ENCODE measurements around the gene MCTP1. TPM values are rescaled to one million over a fixed set of nuclear protein-coding genes. Genes with fewer than 3 reads are reported as not detected.
"Not testable (repeated sequence)": the region's sequence is repeated elsewhere in the genome, so short reads cannot be mapped to it uniquely, and the experiment has no call there.

Gene MCTP1
- total RNA-seq, 2 experiments from 2014 or later: not detected

- CTCF ChIA-PET: no interaction called here
- H3K27ac Mint-ChIP-seq: no peak overlapping the region
- no peak overlapping the region for H3K4me3 Mint-ChIP-seq
- intact Hi-C loops (cut with micrococcal nuclease): no loop called here
- no peaks in the 10 kb centered on the region for H3K27me3 Mint-ChIP-seq (ENCODE audit: low read depth)
- H3K4me1 Mint-ChIP-seq (ENCODE audit: low read depth): no peaks in the 10 kb centered on the region
- peaks cover 3% of the 10 kb centered on the region for H3K9me3 Mint-ChIP-seq
- no peaks in the 10 kb centered on the region for H3K36me3 Mint-ChIP-seq (ENCODE audit: low read depth)
- no peak for DNase-seq
These were observed 67.5 kb downstream of the MCTP1 start for GRCh38 chr5:95217351-95217750.

DNA sequence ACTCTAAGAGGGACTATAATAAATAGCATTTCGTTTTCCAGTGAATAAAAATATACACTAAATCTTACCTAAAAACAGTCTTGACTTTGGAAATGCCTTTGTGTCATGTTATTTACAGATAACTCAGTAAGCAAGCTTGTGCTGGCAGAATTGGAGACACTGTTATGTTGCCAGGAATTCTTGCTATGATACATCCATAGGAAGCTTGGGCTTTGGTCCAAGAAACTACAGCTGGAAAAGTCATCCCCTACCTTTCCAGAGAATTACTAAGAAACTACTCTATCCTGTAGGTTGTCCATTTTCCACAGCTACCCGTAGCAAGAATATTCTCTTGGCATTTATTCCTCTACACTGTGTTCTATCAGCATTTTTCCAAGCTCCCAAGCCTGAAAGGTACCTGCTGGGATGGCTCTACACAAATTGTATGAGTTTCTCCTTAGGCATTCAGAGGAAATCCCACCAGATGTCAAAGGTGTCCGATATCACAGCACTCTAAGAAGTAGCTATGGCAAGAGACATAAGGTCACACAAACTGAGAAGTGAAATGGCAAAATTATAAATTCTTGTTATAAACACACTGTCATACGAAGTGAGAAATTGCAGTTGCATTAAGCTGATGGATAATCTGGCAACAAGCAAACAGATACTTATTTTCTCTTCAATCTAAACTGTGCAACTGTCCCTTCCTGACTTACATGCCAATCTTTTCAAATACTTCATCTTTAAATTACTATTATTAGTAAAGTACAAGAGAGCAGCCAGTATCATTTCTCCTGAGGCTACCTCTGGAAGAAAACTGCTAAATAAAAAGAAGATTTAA is 68.5 kb downstream of the MCTP1 start:
- Mint-ChIP-seq H3K36me3 (ENCODE audit: low read depth) (no peaks in the 10 kb centered on the region), H3K4me3 (no peak overlapping the region)
- CTCF ChIA-PET: no interaction called here

DNA sequence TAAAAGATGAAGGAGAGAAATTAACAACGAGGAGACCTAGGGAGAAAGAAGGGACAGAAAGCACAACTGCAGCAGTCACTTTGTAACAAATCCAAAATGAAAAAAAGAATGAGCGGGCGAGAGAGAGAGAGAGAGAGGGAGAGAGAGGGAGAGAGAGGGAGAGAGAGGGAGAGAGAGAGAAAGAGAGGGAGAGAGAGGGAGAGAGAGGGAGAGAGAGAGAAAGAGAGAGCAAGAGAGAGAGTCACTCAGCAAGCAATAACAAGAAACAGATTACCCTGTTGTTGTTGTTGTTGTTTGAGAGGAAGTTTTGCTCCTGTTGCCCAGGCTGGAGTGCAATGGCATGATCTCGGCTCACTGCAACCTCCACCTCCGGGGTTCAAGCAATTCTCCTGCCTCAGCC is 77.1 kb downstream of the MCTP1 start:
- H3K27me3 Mint-ChIP-seq (ENCODE audit: low read depth): not testable (repeated sequence)

More for the DNA sequence above, 68.5 kb downstream of the MCTP1 start:
- Mint-ChIP-seq H3K27ac (no peak overlapping the region), H3K9me3 (peaks cover 3% of the 10 kb centered on the region), H3K27me3 (ENCODE audit: low read depth) (no peaks in the 10 kb centered on the region), H3K4me1 (ENCODE audit: low read depth) (no peaks in the 10 kb centered on the region)
- DNase-seq: no peak
- intact Hi-C loops (cut with micrococcal nuclease): no loop called here

GRCh38 chr5:95194856-95195255 is 90.0 kb downstream of the MCTP1 start:
- Mint-ChIP-seq H3K27me3 (ENCODE audit: low read depth) (no peaks in the 10 kb centered on the region), H3K4me3 (no peak overlapping the region), H3K27ac (no peak overlapping the region), H3K9me3 (no peaks in the 10 kb centered on the region), H3K36me3 (ENCODE audit: low read depth) (no peaks in the 10 kb centered on the region), H3K4me1 (ENCODE audit: low read depth) (no peaks in the 10 kb centered on the region)
- CTCF ChIA-PET: no interaction called here
- DNase-seq: no peak
- intact Hi-C loops (cut with micrococcal nuclease): no loop called here

More for the DNA sequence above, 77.1 kb downstream of the MCTP1 start:
- DNase-seq; H3K27ac Mint-ChIP-seq; CTCF ChIA-PET; H3K4me3 Mint-ChIP-seq; H3K4me1 Mint-ChIP-seq (ENCODE audit: low read depth); H3K9me3 Mint-ChIP-seq; H3K36me3 Mint-ChIP-seq (ENCODE audit: low read depth); intact Hi-C loops (cut with micrococcal nuclease): not testable (repeated sequence)

- Mint-ChIP-seq H3K4me3 (no peak overlapping the region), H3K9me3 (no peaks in the 10 kb centered on the region), H3K27ac (no peak overlapping the region), H3K27me3 (ENCODE audit: low read depth) (no peaks in the 10 kb centered on the region), H3K4me1 (ENCODE audit: low read depth) (no peaks in the 10 kb centered on the region), H3K36me3 (ENCODE audit: low read depth) (no peaks in the 10 kb centered on the region)
- intact Hi-C loops (cut with micrococcal nuclease): loop anchor here (1.0 kb wide), 1 partner anchor 110 kb away; no protein-coding TSS in a partner anchor
- DNase-seq: no peak
- CTCF ChIA-PET: no interaction called here
These were observed 93.6 kb downstream of the MCTP1 start for GRCh38 chr5:95191330-95191729.

- DNase-seq: no peak
- Mint-ChIP-seq H3K36me3 (ENCODE audit: low read depth) (no peaks in the 10 kb centered on the region), H3K4me1 (ENCODE audit: low read depth) (no peaks in the 10 kb centered on the region), H3K27me3 (ENCODE audit: low read depth) (peaks cover 2% of the 10 kb centered on the region), H3K9me3 (no peaks in the 10 kb centered on the region), H3K27ac (no peak overlapping the region), H3K4me3 (no peak overlapping the region)
- intact Hi-C loops (cut with micrococcal nuclease): no loop called here
- CTCF ChIA-PET: no interaction called here
These were observed 100.0 kb downstream of the MCTP1 start for GRCh38 chr5:95184924-95185323.

GRCh38 chr5:95181644-95182043 is 103.2 kb downstream of the MCTP1 start:
- intact Hi-C loops (cut with micrococcal nuclease): no loop called here
- CTCF ChIA-PET: no interaction called here
- no peak for DNase-seq
- Mint-ChIP-seq H3K27ac (no peak overlapping the region), H3K36me3 (ENCODE audit: low read depth) (no peaks in the 10 kb centered on the region), H3K4me1 (ENCODE audit: low read depth) (no peaks in the 10 kb centered on the region), H3K9me3 (no peaks in the 10 kb centered on the region), H3K27me3 (ENCODE audit: low read depth) (peaks cover 6% of the 10 kb centered on the region), H3K4me3 (no peak overlapping the region)

GRCh38 chr5:95178046-95178651 is 106.7 kb downstream of the MCTP1 start:
- CTCF ChIA-PET: no interaction called here
- no peaks in the 10 kb centered on the region for H3K9me3 Mint-ChIP-seq
- H3K27me3 Mint-ChIP-seq (ENCODE audit: low read depth): peaks cover 10% of the 10 kb centered on the region
- intact Hi-C loops (cut with micrococcal nuclease): no loop called here
- no peak overlapping the region for H3K27ac Mint-ChIP-seq
- H3K36me3 Mint-ChIP-seq (ENCODE audit: low read depth): no peaks in the 10 kb centered on the region
- DNase-seq: no peak
- no peaks in the 10 kb centered on the region for H3K4me1 Mint-ChIP-seq (ENCODE audit: low read depth)
- no peak overlapping the region for H3K4me3 Mint-ChIP-seq

DNA sequence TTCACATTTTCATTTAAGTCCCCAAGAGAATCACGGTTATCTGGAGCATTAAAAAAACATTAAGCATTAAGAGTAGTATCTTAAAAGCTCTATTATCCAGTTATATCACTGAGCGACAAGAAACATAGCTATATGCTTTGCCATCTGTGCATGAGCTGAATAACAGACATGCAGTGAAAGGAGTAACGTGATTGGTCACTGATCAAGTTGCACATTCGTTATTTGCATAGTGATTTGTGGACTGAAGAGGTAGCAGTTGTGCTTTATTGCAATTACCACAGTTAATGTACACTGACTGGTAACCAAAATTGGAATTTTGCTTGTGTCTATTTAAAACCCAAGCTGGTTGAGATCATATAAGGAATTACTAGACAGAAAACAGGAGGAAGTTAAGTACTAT is 107.4 kb downstream of the MCTP1 start:
- no peaks in the 10 kb centered on the region for H3K36me3 Mint-ChIP-seq (ENCODE audit: low read depth)
- intact Hi-C loops (cut with micrococcal nuclease): no loop called here
- no peak overlapping the region for H3K4me3 Mint-ChIP-seq
- CTCF ChIA-PET: interaction anchor here (0.7 kb wide), 1 partner anchor 126 kb away, joined by 3 read pairs; no protein-coding TSS in a partner anchor
- H3K27me3 Mint-ChIP-seq (ENCODE audit: low read depth): peaks cover 10% of the 10 kb centered on the region
- DNase-seq: no peak
- H3K27ac Mint-ChIP-seq: no peak overlapping the region
- no peaks in the 10 kb centered on the region for H3K9me3 Mint-ChIP-seq
- H3K4me1 Mint-ChIP-seq (ENCODE audit: low read depth): no peaks in the 10 kb centered on the region

- no peaks in the 10 kb centered on the region for H3K36me3 Mint-ChIP-seq (ENCODE audit: low read depth)
- H3K4me3 Mint-ChIP-seq: no peak overlapping the region
- H3K27me3 Mint-ChIP-seq (ENCODE audit: low read depth): peaks cover 9% of the 10 kb centered on the region
- H3K4me1 Mint-ChIP-seq (ENCODE audit: low read depth): no peaks in the 10 kb centered on the region
- CTCF ChIA-PET: no interaction called here
- peaks cover 4% of the 10 kb centered on the region for H3K9me3 Mint-ChIP-seq
- DNase-seq: no peak
- intact Hi-C loops (cut with micrococcal nuclease): no loop called here
- H3K27ac Mint-ChIP-seq: no peak overlapping the region
These were observed 109.8 kb downstream of the MCTP1 start for GRCh38 chr5:95175106-95175505.

DNA sequence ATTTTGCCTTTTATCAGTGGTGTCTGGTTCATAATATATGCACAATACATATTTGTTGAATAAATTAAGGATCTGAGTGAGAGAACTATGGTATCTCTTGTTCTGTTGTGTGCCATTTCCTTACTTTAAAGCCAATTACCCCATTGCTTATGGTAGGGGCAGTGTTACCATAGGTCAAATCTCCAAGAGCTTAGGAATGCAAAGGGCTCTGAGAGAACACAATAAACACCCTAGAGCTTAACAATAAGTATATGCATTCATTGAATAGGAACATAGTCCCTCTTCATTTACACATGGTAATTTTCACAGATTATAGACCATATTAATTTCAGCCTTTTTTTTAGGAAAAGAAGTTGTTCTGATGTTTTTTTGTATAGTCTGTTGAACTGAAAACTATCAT is 112.2 kb downstream of the MCTP1 start:
- DNase-seq: no peak
- Mint-ChIP-seq H3K36me3 (ENCODE audit: low read depth) (no peaks in the 10 kb centered on the region), H3K27ac (no peak overlapping the region), H3K4me1 (ENCODE audit: low read depth) (no peaks in the 10 kb centered on the region), H3K9me3 (peaks cover 9% of the 10 kb centered on the region), H3K4me3 (no peak overlapping the region), H3K27me3 (ENCODE audit: low read depth) (peaks cover 7% of the 10 kb centered on the region)
- intact Hi-C loops (cut with micrococcal nuclease): no loop called here
- CTCF ChIA-PET: no interaction called here

DNA sequence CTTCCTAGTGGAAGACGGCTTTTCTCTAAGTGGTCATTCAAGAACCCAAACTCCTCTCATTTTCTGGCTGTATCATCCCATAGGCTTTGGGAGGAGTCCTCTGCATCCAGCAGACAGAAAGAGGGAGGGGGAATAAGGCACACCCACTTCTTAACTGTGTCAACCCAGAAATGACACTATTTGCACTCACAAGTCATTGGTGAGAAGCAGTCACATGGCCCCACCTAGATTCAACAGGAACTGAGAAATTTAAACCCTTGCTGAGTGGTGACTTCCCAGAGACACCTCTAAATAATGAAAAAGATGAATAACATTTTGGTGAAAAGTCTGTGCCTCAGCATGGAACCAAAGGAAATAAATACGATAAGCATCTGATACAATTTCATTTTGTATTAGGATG is 120.0 kb downstream of the MCTP1 start:
- H3K9me3 Mint-ChIP-seq: peaks cover 5% of the 10 kb centered on the region
- intact Hi-C loops (cut with micrococcal nuclease): no loop called here
- H3K4me1 Mint-ChIP-seq (ENCODE audit: low read depth): peaks cover 7% of the 10 kb centered on the region
- DNase-seq: no peak
- no peak overlapping the region for H3K27ac Mint-ChIP-seq
- H3K27me3 Mint-ChIP-seq (ENCODE audit: low read depth): no peaks in the 10 kb centered on the region
- no peaks in the 10 kb centered on the region for H3K36me3 Mint-ChIP-seq (ENCODE audit: low read depth)
- no peak overlapping the region for H3K4me3 Mint-ChIP-seq
- CTCF ChIA-PET: no interaction called here

DNA sequence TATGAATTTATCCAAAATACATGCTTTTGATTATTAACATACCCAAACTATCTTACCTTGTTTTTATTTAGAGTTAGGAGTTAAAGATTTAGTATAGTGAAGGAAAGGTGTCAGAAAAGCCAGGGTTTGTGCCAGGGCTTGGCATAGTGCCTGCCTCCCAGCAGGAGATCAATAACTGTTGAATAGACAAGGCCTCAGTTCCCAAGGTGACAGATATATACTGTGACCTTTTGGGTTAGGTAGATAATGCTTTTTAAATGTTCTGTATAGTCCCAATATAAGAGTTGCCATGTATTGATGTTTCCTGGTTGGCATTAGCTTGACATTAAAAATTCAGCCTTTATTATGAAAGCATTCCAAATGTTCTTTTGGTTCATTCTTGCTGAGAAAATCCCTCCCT is 121.8 kb downstream of the MCTP1 start:
- H3K27me3 Mint-ChIP-seq (ENCODE audit: low read depth): no peaks in the 10 kb centered on the region
- intact Hi-C loops (cut with micrococcal nuclease): no loop called here
- no peak overlapping the region for H3K4me3 Mint-ChIP-seq
- no peak for DNase-seq
- CTCF ChIA-PET: no interaction called here
- no peaks in the 10 kb centered on the region for H3K36me3 Mint-ChIP-seq (ENCODE audit: low read depth)
- H3K27ac Mint-ChIP-seq: no peak overlapping the region
- H3K4me1 Mint-ChIP-seq (ENCODE audit: low read depth): peaks cover 7% of the 10 kb centered on the region
- peaks cover 2% of the 10 kb centered on the region for H3K9me3 Mint-ChIP-seq

Measured in activated naive CD4-positive, alpha-beta T cell treated with anti-CD3 and anti-CD28 coated beads for 36 hours (primary cell).